Endodermal cell (in vitro differentiated cells): Measurements from ENCODE around the gene SIGLEC10. TPM values are rescaled to one million over a fixed set of nuclear protein-coding genes. Genes with fewer than 3 reads are reported as not detected.

Experiments
- DNase-seq: peaks from one replicate; pipeline ENCODE4 v3.0.0-alpha.2; 2017
- H3K27ac ChIP-seq: 2 replicates; pipeline ENCODE4 v1.5.1; 2013; ENCODE audit warnings: mild to moderate bottlenecking, low read depth, low read length, moderate library complexity
- H3K27me3 ChIP-seq: 2 replicates; pipeline ENCODE4 v1.6.1; 2013; ENCODE audit warnings: mild to moderate bottlenecking, low read length, moderate library complexity; ENCODE audit not compliant: insufficient read depth, control insufficient read depth, poor library complexity, severe bottlenecking
- H3K36me3 ChIP-seq: 2 replicates; pipeline ENCODE4 v1.7.0; 2013; ENCODE audit warnings: mild to moderate bottlenecking, low read length, moderate library complexity; ENCODE audit not compliant: control insufficient read depth, insufficient read depth
- H3K4me1 ChIP-seq: one replicate; pipeline ENCODE4 v1.7.0; 2013; ENCODE audit warnings: low read length; ENCODE audit not compliant: control insufficient read depth, insufficient read depth
- H3K4me3 ChIP-seq: 2 replicates; pipeline ENCODE4 v1.5.1; 2013; ENCODE audit warnings: mild to moderate bottlenecking, low read length, moderate library complexity
- H3K9ac ChIP-seq: 2 replicates; pipeline ENCODE4 v1.6.1; 2013; ENCODE audit warnings: mild to moderate bottlenecking, low read length, moderate library complexity; ENCODE audit not compliant: poor library complexity, severe bottlenecking; ENCODE audit errors: extremely low read depth
- H3K9me3 ChIP-seq: 2 replicates; pipeline ENCODE4 v1.6.1; 2013; ENCODE audit warnings: mild to moderate bottlenecking, low read length, moderate library complexity; ENCODE audit not compliant: control insufficient read depth
- H3K27ac Mint-ChIP-seq: 2 replicates; pipeline ENCODE4 v1.8.0; 2020; ENCODE audit warnings: mixed read lengths
- H3K27me3 Mint-ChIP-seq: 2 replicates; pipeline ENCODE4 v1.8.0; 2021; ENCODE audit warnings: mild to moderate bottlenecking, mixed read lengths; ENCODE audit not compliant: insufficient read depth
- H3K36me3 Mint-ChIP-seq: 2 replicates; pipeline ENCODE4 v1.8.0; 2020; ENCODE audit warnings: low read depth, mixed read lengths
- H3K4me1 Mint-ChIP-seq: 2 replicates; pipeline ENCODE4 v1.8.0; 2020; ENCODE audit warnings: mixed read lengths
- H3K4me3 Mint-ChIP-seq: 2 replicates; pipeline ENCODE4 v1.8.0; 2020; ENCODE audit warnings: mild to moderate bottlenecking, moderate library complexity, mixed read lengths
- H3K9me3 Mint-ChIP-seq: 2 replicates; pipeline ENCODE4 v1.8.0; 2020; ENCODE audit warnings: mild to moderate bottlenecking, mixed read lengths
- CTCF ChIP-seq: fragments of 200-600 bp; sonication (generic); conservative IDR thresholded peaks from 2 replicates; pipeline ENCODE4 v1.5.0; 2021; ENCODE audit warnings: antibody characterized with exemption, mild to moderate bottlenecking
- WGBS, 2 experiments: methylation state at CpG; one replicate each; pipeline versions ENCODE4 v1.1.5 to v1.1.7; 2013; ENCODE audit warnings: missing lambda C conversion rate in 2 of 2, mixed read lengths in 1 of 2; ENCODE audit not compliant: insufficient coverage in 1 of 2, insufficient read length in 1 of 2; 5-methylcytosine and 5-hydroxymethylcytosine counted together
- total RNA-seq, 2 donors: library from RNA; stranded (reverse); fragmentation: NEBNext Ultra II Directional in 1 of 2; extraction: Animal tissue kit (Norgen Biotek cat#: 25700) in 1 of 2; gene quantifications; 2 replicates in 1 of 2; 3 replicates in 1 of 2; pipeline ENCODE4 v1.2.1, GENCODE V29; 2021

SIGLEC10 gene
- total RNA-seq, 2 donors from 2014 or later, result not detected

GRCh38 chr19:51382004-51382403, 35.4 kb downstream of the SIGLEC10 start:
- 87 to 90% methylated on average over 3 to 4 of the region's 4 CpGs for WGBS, 2 experiments
- Mint-ChIP-seq H3K27ac (no peak overlapping the region), H3K4me1 (no peaks in the 10 kb centered on the region), H3K9me3 (peaks cover 25% of the 10 kb centered on the region), H3K27me3 (no peaks in the 10 kb centered on the region), H3K36me3 (no peaks in the 10 kb centered on the region), H3K4me3 (no peak overlapping the region)
- H3K36me3 ChIP-seq, result no peaks in the 10 kb centered on the region
- H3K27me3 ChIP-seq, result no peaks in the 10 kb centered on the region
- no peak for TF ChIP-seq CTCF
- no peaks in the 10 kb centered on the region for H3K4me1 ChIP-seq
- no peak overlapping the region for H3K4me3 ChIP-seq
- no peak for DNase-seq
- no peak overlapping the region for H3K27ac ChIP-seq
- H3K9ac ChIP-seq, result no peak overlapping the region
- H3K9me3 ChIP-seq, result peaks cover 9% of the 10 kb centered on the region

GRCh38 chr19:51380379-51380778, 37.1 kb downstream of the SIGLEC10 start:
- Histone ChIP-seq H3K36me3 (no peaks in the 10 kb centered on the region), H3K4me3 (no peak overlapping the region), H3K4me1 (no peaks in the 10 kb centered on the region), H3K27ac (no peak overlapping the region), H3K9ac (no peak overlapping the region), H3K27me3 (no peaks in the 10 kb centered on the region), H3K9me3 (peaks cover 9% of the 10 kb centered on the region)
- Mint-ChIP-seq H3K9me3 (peaks cover 25% of the 10 kb centered on the region), H3K27ac (no peak overlapping the region), H3K4me1 (no peaks in the 10 kb centered on the region), H3K36me3 (no peaks in the 10 kb centered on the region), H3K4me3 (no peak overlapping the region), H3K27me3 (no peaks in the 10 kb centered on the region)
- WGBS, 2 experiments, result 73 to 96% methylated on average over 4 to 9 of the region's 9 CpGs
- TF ChIP-seq CTCF, result no peak
- no peak for DNase-seq

- H3K27me3 Mint-ChIP-seq, result peaks cover 2% of the 10 kb centered on the region
- H3K4me3 ChIP-seq, result no peak overlapping the region
- no peaks in the 10 kb centered on the region for H3K4me1 ChIP-seq
- no peaks in the 10 kb centered on the region for H3K36me3 ChIP-seq
- no peak overlapping the region for H3K9ac ChIP-seq
- H3K27ac ChIP-seq, result no peak overlapping the region
- no peak for DNase-seq
- no peaks in the 10 kb centered on the region for H3K4me1 Mint-ChIP-seq
- H3K9me3 ChIP-seq, result peaks cover 9% of the 10 kb centered on the region
- 96 to 100% methylated on average over 1 to 2 of the region's 2 CpGs for WGBS, 2 experiments
- no peak overlapping the region for H3K4me3 Mint-ChIP-seq
- no peaks in the 10 kb centered on the region for H3K27me3 ChIP-seq
- no peaks in the 10 kb centered on the region for H3K36me3 Mint-ChIP-seq
- TF ChIP-seq CTCF, result no peak
- peaks cover 22% of the 10 kb centered on the region for H3K9me3 Mint-ChIP-seq
- H3K27ac Mint-ChIP-seq, result no peak overlapping the region
Measured at GRCh38 chr19:51377422-51377821, 40.0 kb downstream of the SIGLEC10 start.
